Smooth muscle cell (in vitro differentiated cells): ENCODE measurements around the gene FN1. TPM values are rescaled to one million over a fixed set of nuclear protein-coding genes. Genes with fewer than 3 reads are reported as not detected.

ENCODE experiments used
- DNase-seq: peaks from one replicate; lab custom pipeline; 2025; ENCODE audit not compliant: unreplicated experiment; lab: John Stamatoyannopoulos, UW
- H2AFZ ChIP-seq: fragments of 200-600 bp; sonication (generic); 2 replicates; pipeline ENCODE4 v1.6.0; 2016; ENCODE audit warnings: antibody characterized with exemption, low read depth, mild to moderate bottlenecking
- H3F3A ChIP-seq: fragments of 200-600 bp; sonication (generic); 2 replicates; pipeline ENCODE4 v1.6.0; 2017; ENCODE audit warnings: antibody characterized with exemption, low read depth
- H3K27ac ChIP-seq: fragments of 200-600 bp; sonication (generic); 2 replicates; pipeline ENCODE4 v1.5.1; 2016; ENCODE audit warnings: low read depth, mild to moderate bottlenecking
- H3K27me3 ChIP-seq: fragments of 200-600 bp; sonication (generic); 2 replicates; pipeline ENCODE4 v1.6.1; 2016; ENCODE audit warnings: low read depth, mild to moderate bottlenecking
- H3K36me3 ChIP-seq: fragments of 200-600 bp; sonication (generic); 2 replicates; pipeline ENCODE4 v1.5.1; 2016; ENCODE audit warnings: low read depth
- H3K4me1 ChIP-seq: fragments of 200-600 bp; sonication (generic); 2 replicates; pipeline ENCODE4 v1.5.1; 2016; ENCODE audit warnings: low read depth
- H3K4me2 ChIP-seq: fragments of 200-600 bp; sonication (generic); 2 replicates; pipeline ENCODE4 v1.6.0; 2016; ENCODE audit warnings: mild to moderate bottlenecking
- H3K4me3 ChIP-seq: fragments of 200-600 bp; sonication (generic); 2 replicates; pipeline ENCODE4 v1.5.1; 2016; ENCODE audit warnings: mild to moderate bottlenecking
- H3K79me2 ChIP-seq: fragments of 200-600 bp; sonication (generic); 2 replicates; pipeline ENCODE4 v1.6.0; 2016; ENCODE audit warnings: low read depth, mild to moderate bottlenecking
- H3K9ac ChIP-seq: fragments of 200-600 bp; sonication (generic); 2 replicates; pipeline ENCODE4 v1.6.0; 2016; ENCODE audit warnings: low read depth
- H3K9me3 ChIP-seq: fragments of 200-600 bp; sonication (generic); replicated peaks from 2 replicates; pipeline ENCODE4 v1.5.1; 2016; ENCODE audit warnings: low read depth
- H4K20me1 ChIP-seq: fragments of 200-600 bp; sonication (generic); 2 replicates; pipeline ENCODE4 v1.6.0; 2016; ENCODE audit warnings: low read depth
- CTCF ChIP-seq: fragments of 200-600 bp; sonication (generic); IDR thresholded peaks from 2 replicates; pipeline ENCODE4 v1.5.1; 2017; ENCODE audit warnings: borderline replicate concordance, mild to moderate bottlenecking, antibody characterized with exemption; ENCODE audit not compliant: insufficient read depth, poor library complexity, severe bottlenecking
- WGBS: methylation state at CpG from one replicate; pipeline ENCODE4 v1.1.7; 2016; ENCODE audit warnings: low lambda C conversion rate; 5-methylcytosine and 5-hydroxymethylcytosine counted together
- polyA plus RNA-seq: library from polyadenylated mRNA; unstranded; fragments of >200 nt; fragmentation: Nextera tagmentation; extraction: Ambion mirVana; gene quantifications from 2 replicates; pipeline ENCODE4 v1.2.1, GENCODE V29; 2016
- total RNA-seq: library from RNA; depleted of rRNA; stranded (reverse); fragments of >200 nt; gene quantifications from 2 replicates; pipeline ENCODE4 v1.2.3, GENCODE V29; 2014

FN1 gene
- total and polyA plus RNA-seq, 2 experiments from 2014 or later = 10,917 to 21,295 TPM

DNA sequence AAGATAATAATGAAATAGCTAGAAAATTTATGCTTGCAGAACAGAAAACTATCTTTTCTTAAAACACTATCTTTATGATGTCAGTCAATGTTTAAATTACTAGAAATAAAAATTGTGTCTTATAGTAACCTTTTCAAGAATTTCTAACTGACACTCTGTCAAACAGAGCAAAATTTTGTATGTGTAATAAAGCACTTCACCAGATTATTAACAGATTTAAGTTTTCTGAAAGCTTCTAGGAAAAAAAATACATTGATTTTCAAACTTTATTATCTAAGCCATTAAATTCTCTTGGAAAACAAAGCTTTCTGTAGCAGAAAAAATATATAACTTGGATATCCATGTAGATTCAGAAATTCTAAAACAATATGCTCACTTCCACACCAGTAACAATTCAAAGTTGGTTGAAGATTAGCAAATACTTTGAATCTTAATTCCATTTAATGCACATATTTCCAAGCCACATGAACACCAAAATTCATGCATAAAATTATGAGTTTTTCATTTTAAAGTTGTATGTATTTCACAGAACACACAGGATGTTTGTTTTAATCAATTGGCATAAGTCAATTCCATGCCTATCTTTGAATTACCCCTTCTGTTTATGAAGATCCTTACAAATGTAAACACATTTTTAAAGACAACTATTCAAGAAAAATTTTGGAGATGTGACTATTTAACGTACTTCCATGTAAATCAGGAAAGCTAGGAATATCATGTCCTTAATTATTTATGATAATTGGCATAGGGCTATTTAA lies 19.9 kb downstream of the FN1 start:
- peak overlapping the region; percentile 16 for H3K9ac ChIP-seq
- H3F3A ChIP-seq = peaks cover 96% of the 10 kb centered on the region
- no peak for TF ChIP-seq CTCF
- H3K79me2 ChIP-seq = peaks cover 62% of the 10 kb centered on the region
- H3K36me3 ChIP-seq = peaks cover 50% of the 10 kb centered on the region
- DNase-seq = no peak
- no peaks in the 10 kb centered on the region for H3K27me3 ChIP-seq
- WGBS = 72% methylated on average over 1 of the region's 1 CpG
- H4K20me1 ChIP-seq = peaks cover 100% of the 10 kb centered on the region
- no peak overlapping the region for H2AFZ ChIP-seq
- peaks cover 14% of the 10 kb centered on the region for H3K4me1 ChIP-seq
- no peak overlapping the region for H3K4me3 ChIP-seq
- no peaks in the 10 kb centered on the region for H3K9me3 ChIP-seq
- peak overlapping the region; percentile 86 for H3K27ac ChIP-seq
- peak overlapping the region; percentile 78 for H3K4me2 ChIP-seq

DNA sequence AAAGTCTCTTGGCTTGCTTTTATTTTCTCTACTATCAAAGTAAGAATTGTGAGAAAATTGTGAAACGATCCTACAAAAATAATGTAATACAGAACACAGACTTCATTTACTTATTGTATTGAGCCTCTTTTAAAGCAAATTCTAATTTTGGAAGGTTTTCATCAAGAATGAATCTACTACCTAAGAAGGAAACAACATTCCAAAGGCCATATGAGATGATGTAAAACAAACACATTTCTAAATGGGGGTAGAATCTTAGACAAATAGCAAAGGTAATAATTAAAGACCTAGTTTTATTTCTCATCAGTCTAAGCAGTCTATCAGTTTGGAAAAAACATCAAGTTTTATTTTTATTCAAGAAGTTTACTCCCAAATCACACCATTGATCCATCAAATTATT lies 20.6 kb downstream of the FN1 start:
- Histone ChIP-seq H3K9me3 (no peaks in the 10 kb centered on the region), H2AFZ (no peak overlapping the region), H3K36me3 (peaks cover 44% of the 10 kb centered on the region), H4K20me1 (peaks cover 100% of the 10 kb centered on the region), H3K27me3 (no peaks in the 10 kb centered on the region), H3K4me2 (peak overlapping the region; percentile 78), H3K79me2 (peaks cover 55% of the 10 kb centered on the region), H3K4me3 (peak overlapping the region; percentile 1), H3K27ac (peak overlapping the region; percentile 86), H3F3A (peaks cover 93% of the 10 kb centered on the region), H3K4me1 (peaks cover 14% of the 10 kb centered on the region), H3K9ac (no peak overlapping the region)
- no peak for TF ChIP-seq CTCF
- DNase-seq = no peak
- 95% methylated on average over 1 of the region's 1 CpG for WGBS

DNA sequence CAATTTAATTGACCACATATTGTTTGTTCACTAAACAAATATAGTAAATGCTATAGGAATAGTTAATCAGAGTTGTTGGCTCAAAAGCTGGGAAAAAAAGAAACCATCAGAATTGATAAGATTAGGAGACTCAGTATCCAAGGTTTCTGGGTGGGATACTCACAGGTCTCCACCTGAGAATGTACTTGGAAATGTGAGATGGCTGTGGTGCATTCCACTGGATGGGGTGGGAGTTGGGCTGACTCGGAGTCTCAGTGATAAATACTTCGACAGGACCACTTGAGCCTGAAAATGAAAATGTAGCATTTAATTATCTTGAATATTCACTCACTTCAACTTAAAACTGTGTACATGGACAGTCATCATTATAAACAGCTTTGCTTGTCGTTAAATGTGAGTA lies 21.2 kb downstream of the FN1 start:
- Histone ChIP-seq H3K36me3 (peaks cover 39% of the 10 kb centered on the region), H3K4me3 (no peak overlapping the region), H3K4me1 (peaks cover 14% of the 10 kb centered on the region), H4K20me1 (peaks cover 100% of the 10 kb centered on the region), H3K79me2 (peaks cover 50% of the 10 kb centered on the region), H3K9ac (peak overlapping the region; percentile 1), H3F3A (peaks cover 93% of the 10 kb centered on the region), H3K9me3 (no peaks in the 10 kb centered on the region), H3K27ac (peak overlapping the region; percentile 86), H3K27me3 (no peaks in the 10 kb centered on the region), H3K4me2 (peak overlapping the region; percentile 78), H2AFZ (no peak overlapping the region)
- DNase-seq = no peak
- WGBS = 74% methylated on average over 3 of the region's 3 CpGs
- TF ChIP-seq CTCF = no peak

DNA sequence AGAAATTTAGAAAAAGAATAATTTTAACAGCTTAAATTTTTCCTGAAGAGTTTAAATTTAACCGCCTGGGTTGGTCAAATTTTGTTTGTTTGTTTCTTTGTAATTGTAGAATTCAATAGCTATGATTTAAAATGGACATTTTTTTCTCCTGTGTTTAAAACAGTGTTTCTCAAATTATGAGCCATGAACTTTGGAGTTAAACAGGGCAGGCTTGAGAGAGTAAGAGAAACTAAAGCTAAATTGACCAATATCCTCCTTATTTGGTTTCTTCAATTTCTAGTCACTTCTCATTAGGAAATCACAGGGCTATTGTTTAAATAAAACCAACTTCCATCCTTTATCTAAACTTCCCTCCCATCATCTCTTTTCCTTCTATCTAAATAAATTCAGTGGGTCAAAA lies 21.9 kb downstream of the FN1 start:
- Histone ChIP-seq H3K27ac (peak overlapping the region; percentile 86), H3K36me3 (peaks cover 34% of the 10 kb centered on the region)

More for the DNA sequence above, 21.9 kb downstream of the FN1 start:
- Histone ChIP-seq H3K4me3 (no peak overlapping the region), H3K79me2 (peaks cover 43% of the 10 kb centered on the region), H4K20me1 (peaks cover 100% of the 10 kb centered on the region), H3K4me1 (peaks cover 14% of the 10 kb centered on the region), H3K27me3 (no peaks in the 10 kb centered on the region), H3F3A (peaks cover 93% of the 10 kb centered on the region), H3K9ac (no peak overlapping the region), H3K9me3 (no peaks in the 10 kb centered on the region), H2AFZ (no peak overlapping the region), H3K4me2 (peak overlapping the region; percentile 78)
- no peak for TF ChIP-seq CTCF
- DNase-seq = no peak
- 92% methylated on average over 1 of the region's 1 CpG for WGBS
